Glutamatergic neuron (in vitro differentiated cells): ENCODE data around the gene ANKMY1. TPM values are rescaled to one million over a fixed set of nuclear protein-coding genes. Genes with fewer than 3 reads are reported as not detected.

Experiments used
- DNase-seq: peaks from one replicate; pipeline ENCODE4 v3.0.0; 2022
- H3K27ac Mint-ChIP-seq: one replicate; pipeline ENCODE4 v1.8.0; 2020; ENCODE audit warnings: mild to moderate bottlenecking, mixed read lengths, inconsistent platforms; ENCODE audit not compliant: unreplicated experiment
- H3K27me3 Mint-ChIP-seq: one replicate; pipeline ENCODE4 v1.8.0; 2020; ENCODE audit warnings: mild to moderate bottlenecking, moderate library complexity, mixed read lengths, inconsistent platforms; ENCODE audit not compliant: unreplicated experiment
- H3K36me3 Mint-ChIP-seq: one replicate; pipeline ENCODE4 v1.8.0; 2020; ENCODE audit warnings: mild to moderate bottlenecking, mixed read lengths, inconsistent platforms; ENCODE audit not compliant: unreplicated experiment
- H3K4me1 Mint-ChIP-seq: one replicate; pipeline ENCODE4 v1.8.0; 2020; ENCODE audit warnings: mild to moderate bottlenecking, low read depth, mixed read lengths, inconsistent platforms; ENCODE audit not compliant: unreplicated experiment
- H3K4me3 Mint-ChIP-seq: one replicate; pipeline ENCODE4 v1.8.0; 2020; ENCODE audit warnings: mild to moderate bottlenecking, mixed read lengths, inconsistent platforms; ENCODE audit not compliant: unreplicated experiment
- H3K9me3 Mint-ChIP-seq: one replicate; pipeline ENCODE4 v1.8.0; 2020; ENCODE audit warnings: mild to moderate bottlenecking, moderate library complexity, mixed read lengths, inconsistent platforms; ENCODE audit not compliant: unreplicated experiment
- total RNA-seq: library from RNA; stranded (reverse); fragmentation: NEBNext Ultra II Directional; extraction: Animal tissue kit (Norgen Biotek cat#: 25700); gene quantifications from one replicate; pipeline ENCODE4 v1.2.1, GENCODE V29; 2021; ENCODE audit not compliant: unreplicated experiment
- TF ChIP-seq, protein P1 (sequence below): fragments of 200-600 bp; sonication (generic); IDR thresholded peaks from one replicate; pipeline ENCODE4 v1.5.0; 2021; ENCODE audit not compliant: partially characterized antibody, unreplicated experiment

The ANKMY1 gene
- total RNA-seq, 1 donor from 2014 or later = 9.0 TPM

DNA sequence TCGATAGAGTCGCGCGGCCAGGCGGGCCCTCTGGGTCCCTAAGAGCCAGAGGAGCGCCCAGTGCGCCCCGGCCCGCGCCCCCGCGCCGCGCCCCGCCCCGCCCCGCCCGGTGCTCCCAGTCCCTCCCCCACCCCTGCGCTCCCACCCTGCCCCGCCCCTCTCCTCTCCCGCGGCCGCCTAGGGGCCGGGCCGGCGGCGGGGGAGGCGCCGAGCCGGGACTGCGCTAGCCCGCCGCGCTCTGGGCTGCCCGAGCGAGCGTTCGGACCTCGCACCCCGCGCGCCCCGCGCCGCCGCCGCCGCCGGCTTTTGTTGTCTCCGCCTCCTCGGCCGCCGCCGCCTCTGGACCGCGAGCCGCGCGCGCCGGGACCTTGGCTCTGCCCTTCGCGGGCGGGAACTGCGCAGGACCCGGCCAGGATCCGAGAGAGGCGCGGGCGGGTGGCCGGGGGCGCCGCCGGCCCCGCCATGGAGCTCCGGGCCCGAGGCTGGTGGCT, 122.3 kb downstream of the ANKMY1 start, which contains the start of gene GPC1:
Gene GPC1 (plus strand): TSS at position 207 of the 491 bp plus-strand sequence. CDS start 256 bp downstream, at position 463.
- TF ChIP-seq, protein P1, sequence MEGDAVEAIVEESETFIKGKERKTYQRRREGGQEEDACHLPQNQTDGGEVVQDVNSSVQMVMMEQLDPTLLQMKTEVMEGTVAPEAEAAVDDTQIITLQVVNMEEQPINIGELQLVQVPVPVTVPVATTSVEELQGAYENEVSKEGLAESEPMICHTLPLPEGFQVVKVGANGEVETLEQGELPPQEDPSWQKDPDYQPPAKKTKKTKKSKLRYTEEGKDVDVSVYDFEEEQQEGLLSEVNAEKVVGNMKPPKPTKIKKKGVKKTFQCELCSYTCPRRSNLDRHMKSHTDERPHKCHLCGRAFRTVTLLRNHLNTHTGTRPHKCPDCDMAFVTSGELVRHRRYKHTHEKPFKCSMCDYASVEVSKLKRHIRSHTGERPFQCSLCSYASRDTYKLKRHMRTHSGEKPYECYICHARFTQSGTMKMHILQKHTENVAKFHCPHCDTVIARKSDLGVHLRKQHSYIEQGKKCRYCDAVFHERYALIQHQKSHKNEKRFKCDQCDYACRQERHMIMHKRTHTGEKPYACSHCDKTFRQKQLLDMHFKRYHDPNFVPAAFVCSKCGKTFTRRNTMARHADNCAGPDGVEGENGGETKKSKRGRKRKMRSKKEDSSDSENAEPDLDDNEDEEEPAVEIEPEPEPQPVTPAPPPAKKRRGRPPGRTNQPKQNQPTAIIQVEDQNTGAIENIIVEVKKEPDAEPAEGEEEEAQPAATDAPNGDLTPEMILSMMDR = no peak
- peak within 1 kb of the TSS; percentile 94 for H3K27ac Mint-ChIP-seq
- peaks cover 10% of the 10 kb centered on the region for H3K9me3 Mint-ChIP-seq
- peaks cover 11% of the 10 kb centered on the region for H3K4me1 Mint-ChIP-seq
- peak within 1 kb of the TSS; percentile 92 for H3K4me3 Mint-ChIP-seq
- H3K27me3 Mint-ChIP-seq = peaks cover 9% of the 10 kb centered on the region
- DNase-seq = peak; percentile 79
- no peaks in the 10 kb centered on the region for H3K36me3 Mint-ChIP-seq

GRCh38 chr2:240434728-240435456, 122.9 kb downstream of the ANKMY1 start:
- no peaks in the 10 kb centered on the region for H3K36me3 Mint-ChIP-seq
- DNase-seq = peak; percentile 97
- TF ChIP-seq, protein P1 = no peak
- peaks cover 9% of the 10 kb centered on the region for H3K27me3 Mint-ChIP-seq
- H3K4me3 Mint-ChIP-seq = peak overlapping the region; percentile 92
- peaks cover 10% of the 10 kb centered on the region for H3K9me3 Mint-ChIP-seq
- peaks cover 11% of the 10 kb centered on the region for H3K4me1 Mint-ChIP-seq
- peak overlapping the region; percentile 94 for H3K27ac Mint-ChIP-seq

- peak; percentile 31 for DNase-seq
- TF ChIP-seq, protein P1 = no peak
- H3K4me1 Mint-ChIP-seq = peaks cover 11% of the 10 kb centered on the region
- peak overlapping the region; percentile 94 for H3K27ac Mint-ChIP-seq
- peak overlapping the region; percentile 92 for H3K4me3 Mint-ChIP-seq
- peaks cover 9% of the 10 kb centered on the region for H3K27me3 Mint-ChIP-seq
- peaks cover 10% of the 10 kb centered on the region for H3K9me3 Mint-ChIP-seq
- no peaks in the 10 kb centered on the region for H3K36me3 Mint-ChIP-seq
Observed at GRCh38 chr2:240433973-240434727, 123.6 kb downstream of the ANKMY1 start.

- H3K36me3 Mint-ChIP-seq = peaks cover 6% of the 10 kb centered on the region
- H3K4me1 Mint-ChIP-seq = peaks cover 11% of the 10 kb centered on the region
- peak overlapping the region; percentile 67 for H3K4me3 Mint-ChIP-seq
- H3K27me3 Mint-ChIP-seq = peaks cover 9% of the 10 kb centered on the region
- DNase-seq = no peak
- H3K27ac Mint-ChIP-seq = peak overlapping the region; percentile 48
- TF ChIP-seq, protein P1 = no peak
- H3K9me3 Mint-ChIP-seq = peaks cover 10% of the 10 kb centered on the region
Observed at GRCh38 chr2:240432820-240433801, 124.7 kb downstream of the ANKMY1 start.
